ENCODE results near the gene CNTFR. TPM values are rescaled to one million over a fixed set of nuclear protein-coding genes. Genes with fewer than 3 reads are reported as not detected.

The CNTFR gene
- total and polyA plus RNA-seq, 2 experiments from 2014 or later = 0.73 to 1.9 TPM

GRCh38 chr9:34628656-34629490 is 39.3 kb upstream of the CNTFR start, which contains the start of gene ARID3C:
TSS of gene ARID3C (minus strand) at chr9:34629066. CDS start at chr9:34628014, 1,052 bp downstream.
- peak within 1 kb of the TSS; percentile 54 for H3K4me3 ChIP-seq
- Mint-ChIP-seq H3K9me3 (peaks cover 4% of the 10 kb centered on the region; the same call in 1 of the 3 replicates), H3K27ac (no peak within 1 kb of the TSS), H3K36me3 (ENCODE audit: low read depth) (peaks cover 4% of the 10 kb centered on the region; the same call in 1 of the 3 replicates), H3K4me3 (peak within 1 kb of the TSS; percentile 78), H3K27me3 (ENCODE audit: insufficient read depth, low read depth, poor library complexity) (peaks cover 75% of the 10 kb centered on the region), H3K4me1 (peaks cover 29% of the 10 kb centered on the region)
- peak; percentile 85 for TF ChIP-seq EZH2 (IDR thresholded peaks at IDR 0.05; ENCODE audit: low read depth, unreplicated experiment)
- no peak for TF ChIP-seq ZNF331 (CRISPR knock-in tag; IDR thresholded peaks at IDR 0.05; ENCODE audit: low read depth)
- no peak for TF ChIP-seq ZNF114 (CRISPR knock-in tag; IDR thresholded peaks at IDR 0.05)
- TF ChIP-seq, protein P1, sequence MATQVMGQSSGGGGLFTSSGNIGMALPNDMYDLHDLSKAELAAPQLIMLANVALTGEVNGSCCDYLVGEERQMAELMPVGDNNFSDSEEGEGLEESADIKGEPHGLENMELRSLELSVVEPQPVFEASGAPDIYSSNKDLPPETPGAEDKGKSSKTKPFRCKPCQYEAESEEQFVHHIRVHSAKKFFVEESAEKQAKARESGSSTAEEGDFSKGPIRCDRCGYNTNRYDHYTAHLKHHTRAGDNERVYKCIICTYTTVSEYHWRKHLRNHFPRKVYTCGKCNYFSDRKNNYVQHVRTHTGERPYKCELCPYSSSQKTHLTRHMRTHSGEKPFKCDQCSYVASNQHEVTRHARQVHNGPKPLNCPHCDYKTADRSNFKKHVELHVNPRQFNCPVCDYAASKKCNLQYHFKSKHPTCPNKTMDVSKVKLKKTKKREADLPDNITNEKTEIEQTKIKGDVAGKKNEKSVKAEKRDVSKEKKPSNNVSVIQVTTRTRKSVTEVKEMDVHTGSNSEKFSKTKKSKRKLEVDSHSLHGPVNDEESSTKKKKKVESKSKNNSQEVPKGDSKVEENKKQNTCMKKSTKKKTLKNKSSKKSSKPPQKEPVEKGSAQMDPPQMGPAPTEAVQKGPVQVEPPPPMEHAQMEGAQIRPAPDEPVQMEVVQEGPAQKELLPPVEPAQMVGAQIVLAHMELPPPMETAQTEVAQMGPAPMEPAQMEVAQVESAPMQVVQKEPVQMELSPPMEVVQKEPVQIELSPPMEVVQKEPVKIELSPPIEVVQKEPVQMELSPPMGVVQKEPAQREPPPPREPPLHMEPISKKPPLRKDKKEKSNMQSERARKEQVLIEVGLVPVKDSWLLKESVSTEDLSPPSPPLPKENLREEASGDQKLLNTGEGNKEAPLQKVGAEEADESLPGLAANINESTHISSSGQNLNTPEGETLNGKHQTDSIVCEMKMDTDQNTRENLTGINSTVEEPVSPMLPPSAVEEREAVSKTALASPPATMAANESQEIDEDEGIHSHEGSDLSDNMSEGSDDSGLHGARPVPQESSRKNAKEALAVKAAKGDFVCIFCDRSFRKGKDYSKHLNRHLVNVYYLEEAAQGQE (IDR thresholded peaks at IDR 0.05; ENCODE audit: unreplicated experiment) = no peak
- no peak for TF ChIP-seq ETS1 (IDR thresholded peaks at IDR 0.05)
- TF ChIP-seq, protein P2, sequence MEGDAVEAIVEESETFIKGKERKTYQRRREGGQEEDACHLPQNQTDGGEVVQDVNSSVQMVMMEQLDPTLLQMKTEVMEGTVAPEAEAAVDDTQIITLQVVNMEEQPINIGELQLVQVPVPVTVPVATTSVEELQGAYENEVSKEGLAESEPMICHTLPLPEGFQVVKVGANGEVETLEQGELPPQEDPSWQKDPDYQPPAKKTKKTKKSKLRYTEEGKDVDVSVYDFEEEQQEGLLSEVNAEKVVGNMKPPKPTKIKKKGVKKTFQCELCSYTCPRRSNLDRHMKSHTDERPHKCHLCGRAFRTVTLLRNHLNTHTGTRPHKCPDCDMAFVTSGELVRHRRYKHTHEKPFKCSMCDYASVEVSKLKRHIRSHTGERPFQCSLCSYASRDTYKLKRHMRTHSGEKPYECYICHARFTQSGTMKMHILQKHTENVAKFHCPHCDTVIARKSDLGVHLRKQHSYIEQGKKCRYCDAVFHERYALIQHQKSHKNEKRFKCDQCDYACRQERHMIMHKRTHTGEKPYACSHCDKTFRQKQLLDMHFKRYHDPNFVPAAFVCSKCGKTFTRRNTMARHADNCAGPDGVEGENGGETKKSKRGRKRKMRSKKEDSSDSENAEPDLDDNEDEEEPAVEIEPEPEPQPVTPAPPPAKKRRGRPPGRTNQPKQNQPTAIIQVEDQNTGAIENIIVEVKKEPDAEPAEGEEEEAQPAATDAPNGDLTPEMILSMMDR (conservative IDR thresholded peaks at IDR 0.05; ENCODE audit: low read depth in 2 of 2) = peak in 1 of 2 experiments; percentile 24; a peak in 1 of 4 replicates
- TF ChIP-seq, protein P3, sequence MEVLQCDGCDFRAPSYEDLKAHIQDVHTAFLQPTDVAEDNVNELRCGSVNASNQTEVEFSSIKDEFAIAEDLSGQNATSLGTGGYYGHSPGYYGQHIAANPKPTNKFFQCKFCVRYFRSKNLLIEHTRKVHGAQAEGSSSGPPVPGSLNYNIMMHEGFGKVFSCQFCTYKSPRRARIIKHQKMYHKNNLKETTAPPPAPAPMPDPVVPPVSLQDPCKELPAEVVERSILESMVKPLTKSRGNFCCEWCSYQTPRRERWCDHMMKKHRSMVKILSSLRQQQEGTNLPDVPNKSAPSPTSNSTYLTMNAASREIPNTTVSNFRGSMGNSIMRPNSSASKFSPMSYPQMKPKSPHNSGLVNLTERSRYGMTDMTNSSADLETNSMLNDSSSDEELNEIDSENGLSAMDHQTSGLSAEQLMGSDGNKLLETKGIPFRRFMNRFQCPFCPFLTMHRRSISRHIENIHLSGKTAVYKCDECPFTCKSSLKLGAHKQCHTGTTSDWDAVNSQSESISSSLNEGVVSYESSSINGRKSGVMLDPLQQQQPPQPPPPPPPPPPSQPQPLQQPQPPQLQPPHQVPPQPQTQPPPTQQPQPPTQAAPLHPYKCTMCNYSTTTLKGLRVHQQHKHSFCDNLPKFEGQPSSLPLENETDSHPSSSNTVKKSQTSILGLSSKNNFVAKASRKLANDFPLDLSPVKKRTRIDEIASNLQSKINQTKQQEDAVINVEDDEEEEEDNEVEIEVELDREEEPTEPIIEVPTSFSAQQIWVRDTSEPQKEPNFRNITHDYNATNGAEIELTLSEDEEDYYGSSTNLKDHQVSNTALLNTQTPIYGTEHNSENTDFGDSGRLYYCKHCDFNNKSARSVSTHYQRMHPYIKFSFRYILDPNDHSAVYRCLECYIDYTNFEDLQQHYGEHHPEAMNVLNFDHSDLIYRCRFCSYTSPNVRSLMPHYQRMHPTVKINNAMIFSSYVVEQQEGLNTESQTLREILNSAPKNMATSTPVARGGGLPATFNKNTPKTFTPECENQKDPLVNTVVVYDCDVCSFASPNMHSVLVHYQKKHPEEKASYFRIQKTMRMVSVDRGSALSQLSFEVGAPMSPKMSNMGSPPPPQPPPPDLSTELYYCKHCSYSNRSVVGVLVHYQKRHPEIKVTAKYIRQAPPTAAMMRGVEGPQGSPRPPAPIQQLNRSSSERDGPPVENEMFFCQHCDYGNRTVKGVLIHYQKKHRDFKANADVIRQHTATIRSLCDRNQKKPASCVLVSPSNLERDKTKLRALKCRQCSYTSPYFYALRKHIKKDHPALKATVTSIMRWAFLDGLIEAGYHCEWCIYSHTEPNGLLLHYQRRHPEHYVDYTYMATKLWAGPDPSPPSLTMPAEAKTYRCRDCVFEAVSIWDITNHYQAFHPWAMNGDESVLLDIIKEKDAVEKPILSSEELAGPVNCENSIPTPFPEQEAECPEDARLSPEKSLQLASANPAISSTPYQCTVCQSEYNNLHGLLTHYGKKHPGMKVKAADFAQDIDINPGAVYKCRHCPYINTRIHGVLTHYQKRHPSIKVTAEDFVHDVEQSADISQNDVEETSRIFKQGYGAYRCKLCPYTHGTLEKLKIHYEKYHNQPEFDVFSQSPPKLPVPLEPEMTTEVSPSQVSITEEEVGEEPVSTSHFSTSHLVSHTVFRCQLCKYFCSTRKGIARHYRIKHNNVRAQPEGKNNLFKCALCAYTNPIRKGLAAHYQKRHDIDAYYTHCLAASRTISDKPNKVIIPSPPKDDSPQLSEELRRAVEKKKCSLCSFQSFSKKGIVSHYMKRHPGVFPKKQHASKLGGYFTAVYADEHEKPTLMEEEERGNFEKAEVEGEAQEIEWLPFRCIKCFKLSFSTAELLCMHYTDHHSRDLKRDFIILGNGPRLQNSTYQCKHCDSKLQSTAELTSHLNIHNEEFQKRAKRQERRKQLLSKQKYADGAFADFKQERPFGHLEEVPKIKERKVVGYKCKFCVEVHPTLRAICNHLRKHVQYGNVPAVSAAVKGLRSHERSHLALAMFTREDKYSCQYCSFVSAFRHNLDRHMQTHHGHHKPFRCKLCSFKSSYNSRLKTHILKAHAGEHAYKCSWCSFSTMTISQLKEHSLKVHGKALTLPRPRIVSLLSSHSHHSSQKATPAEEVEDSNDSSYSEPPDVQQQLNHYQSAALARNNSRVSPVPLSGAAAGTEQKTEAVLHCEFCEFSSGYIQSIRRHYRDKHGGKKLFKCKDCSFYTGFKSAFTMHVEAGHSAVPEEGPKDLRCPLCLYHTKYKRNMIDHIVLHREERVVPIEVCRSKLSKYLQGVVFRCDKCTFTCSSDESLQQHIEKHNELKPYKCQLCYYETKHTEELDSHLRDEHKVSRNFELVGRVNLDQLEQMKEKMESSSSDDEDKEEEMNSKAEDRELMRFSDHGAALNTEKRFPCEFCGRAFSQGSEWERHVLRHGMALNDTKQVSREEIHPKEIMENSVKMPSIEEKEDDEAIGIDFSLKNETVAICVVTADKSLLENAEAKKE (CRISPR knock-in tag; IDR thresholded peaks at IDR 0.05) = no peak
- H3K4me2 ChIP-seq = peak within 1 kb of the TSS; percentile 81
- H3F3A ChIP-seq (replicated peaks; ENCODE audit: low read depth) = 0 out of 2 replicates have a peak, but pooled peaks cover 3% of the 10 kb centered on the region
- DNase-seq (ENCODE audit: low spot score) (peak; percentile 69), ATAC-seq (peak; percentile 79)
- no peaks in the 10 kb centered on the region; the same call in 1 of the 2 replicates for H4K20me1 ChIP-seq (replicated peaks; ENCODE audit: insufficient read depth)
- peaks cover 92% of the 10 kb centered on the region for H3K27me3 ChIP-seq (ENCODE audit: insufficient read depth)
- H3K4me1 ChIP-seq (ENCODE audit: insufficient read depth) = peaks cover 13% of the 10 kb centered on the region; the same call in 1 of the 2 replicates
- no peaks in the 10 kb centered on the region for H3K36me3 ChIP-seq (ENCODE audit: insufficient read depth)
- no peak within 1 kb of the TSS for H3K27ac ChIP-seq (ENCODE audit: low read depth)
- H3K79me2 ChIP-seq (replicated peaks; ENCODE audit: insufficient read depth) = no peaks in the 10 kb centered on the region
- H3K9me2 ChIP-seq (ENCODE audit: insufficient read depth) = no peaks in the 10 kb centered on the region
- peak within 1 kb of the TSS; percentile 81; the same call in 1 of the 2 replicates for H2AFZ ChIP-seq

All from GM23338 (cell line).